ENCODE results near the gene AQP9. TPM values are rescaled to one million over a fixed set of nuclear protein-coding genes. Genes with fewer than 3 reads are reported as not detected.
"Not testable (repeated sequence)": the region's sequence is repeated elsewhere in the genome, so short reads cannot be mapped to it uniquely, and the experiment has no call there.

Gene AQP9
- polyA plus RNA-seq, 2 of the 4 experiments (the other 2 are of a cell fraction) = not detected

DNA sequence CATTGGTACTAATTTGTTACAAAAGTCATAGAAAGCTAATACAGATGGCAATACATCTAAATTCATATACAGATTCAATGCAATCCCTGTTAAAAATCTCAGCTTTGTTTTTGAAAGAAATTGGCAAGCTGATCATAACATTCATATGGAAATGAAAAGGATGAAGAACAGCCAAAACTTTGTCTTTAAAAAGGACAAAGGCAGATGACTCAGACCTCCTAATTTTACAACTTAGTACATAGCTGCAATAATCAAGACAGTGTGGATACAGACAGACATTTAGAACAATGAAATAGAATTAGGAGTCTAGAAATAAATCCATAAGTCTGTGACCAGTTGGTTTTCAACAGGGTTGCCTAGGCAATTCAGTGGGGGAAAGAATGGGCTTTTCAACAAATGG lies 63.3 kb downstream of the AQP9 start:
- no peaks in the 10 kb centered on the region for H3K9me3 ChIP-seq
- POLR2A ChIA-PET = no interaction called here
- H3K4me3 ChIP-seq = no peak overlapping the region
- no peaks in the 10 kb centered on the region for H3K4me1 ChIP-seq
- no peak for ATAC-seq
- no peak overlapping the region for H3K27ac ChIP-seq
- H3K4me2 ChIP-seq = no peak overlapping the region
- no peak for DNase-seq (ENCODE audit: low read depth in 1 of 2, low spot score in 1 of 2)
- peak; percentile 82 for FAIRE-seq
- CTCF ChIA-PET = interaction anchor here (1.1 to 2.3 kb wide), 2 partner anchors 10 to 19 kb away, joined by 3 to 11 read pairs; no protein-coding TSS in a partner anchor
- TF ChIP-seq BHLHE40 (IDR thresholded peaks at IDR 0.05; ENCODE audit: low read depth, low read length) (no peak), EP300 (IDR thresholded peaks at IDR 0.05) (no peak), HOXB13 (CRISPR knock-in tag; IDR thresholded peaks at IDR 0.05; ENCODE audit: low read depth) (no peak), KDM5A (IDR thresholded peaks at IDR 0.05) (no peak), EHF (CRISPR knock-in tag; IDR thresholded peaks at IDR 0.05) (no peak), RNF2 (IDR thresholded peaks at IDR 0.05; ENCODE audit: borderline replicate concordance, low read depth) (no peak), ZC3H11A (IDR thresholded peaks at IDR 0.05) (no peak), RARB (CRISPR knock-in tag; IDR thresholded peaks at IDR 0.05) (no peak), CBX2 (IDR thresholded peaks at IDR 0.05; ENCODE audit: borderline replicate concordance, low read depth) (no peak), ZSCAN20 (CRISPR knock-in tag; IDR thresholded peaks at IDR 0.05) (no peak), FOXS1 (CRISPR knock-in tag; IDR thresholded peaks at IDR 0.05) (no peak), MAZ (IDR thresholded peaks at IDR 0.05; ENCODE audit: borderline replicate concordance, low read depth, low read length) (no peak), HEYL (CRISPR knock-in tag; IDR thresholded peaks at IDR 0.05) (no peak), CEBPB (IDR thresholded peaks at IDR 0.05) (no peak), HOXA7 (CRISPR knock-in tag; IDR thresholded peaks at IDR 0.05) (no peak), EHMT2 (IDR thresholded peaks at IDR 0.05; ENCODE audit: low read depth) (no peak), MAFK (IDR thresholded peaks at IDR 0.05; ENCODE audit: partially characterized antibody) (no peak)
- TF ChIP-seq, protein P1, sequence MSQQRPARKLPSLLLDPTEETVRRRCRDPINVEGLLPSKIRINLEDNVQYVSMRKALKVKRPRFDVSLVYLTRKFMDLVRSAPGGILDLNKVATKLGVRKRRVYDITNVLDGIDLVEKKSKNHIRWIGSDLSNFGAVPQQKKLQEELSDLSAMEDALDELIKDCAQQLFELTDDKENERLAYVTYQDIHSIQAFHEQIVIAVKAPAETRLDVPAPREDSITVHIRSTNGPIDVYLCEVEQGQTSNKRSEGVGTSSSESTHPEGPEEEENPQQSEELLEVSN (IDR thresholded peaks at IDR 0.05; ENCODE audit: borderline replicate concordance, low read depth) = no peak
- TF ChIP-seq, protein P2, sequence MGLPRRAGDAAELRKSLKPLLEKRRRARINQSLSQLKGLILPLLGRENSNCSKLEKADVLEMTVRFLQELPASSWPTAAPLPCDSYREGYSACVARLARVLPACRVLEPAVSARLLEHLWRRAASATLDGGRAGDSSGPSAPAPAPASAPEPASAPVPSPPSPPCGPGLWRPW (IDR thresholded peaks at IDR 0.05) = no peak

DNA sequence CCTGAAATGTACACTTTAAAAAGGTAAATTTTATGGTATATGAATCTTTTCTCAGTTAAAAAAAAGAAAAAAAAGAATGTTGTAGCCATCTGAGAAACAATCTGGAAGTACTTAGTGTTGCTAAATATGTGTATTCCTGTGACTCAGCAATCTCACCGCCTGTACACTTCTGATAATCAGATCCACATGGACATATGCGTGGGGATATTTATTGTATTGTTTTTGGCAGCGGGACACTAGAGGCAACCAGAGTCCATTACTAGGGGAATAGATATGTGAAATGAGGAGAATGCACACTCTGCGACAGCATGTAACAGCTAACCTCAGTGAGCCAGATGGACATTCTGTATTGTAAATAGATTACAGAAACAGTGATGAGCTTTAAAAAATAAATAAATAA lies 65.4 kb downstream of the AQP9 start:
- peak; percentile 35 for TF ChIP-seq MAFK (IDR thresholded peaks at IDR 0.05; ENCODE audit: partially characterized antibody)
- TF ChIP-seq, protein P3, sequence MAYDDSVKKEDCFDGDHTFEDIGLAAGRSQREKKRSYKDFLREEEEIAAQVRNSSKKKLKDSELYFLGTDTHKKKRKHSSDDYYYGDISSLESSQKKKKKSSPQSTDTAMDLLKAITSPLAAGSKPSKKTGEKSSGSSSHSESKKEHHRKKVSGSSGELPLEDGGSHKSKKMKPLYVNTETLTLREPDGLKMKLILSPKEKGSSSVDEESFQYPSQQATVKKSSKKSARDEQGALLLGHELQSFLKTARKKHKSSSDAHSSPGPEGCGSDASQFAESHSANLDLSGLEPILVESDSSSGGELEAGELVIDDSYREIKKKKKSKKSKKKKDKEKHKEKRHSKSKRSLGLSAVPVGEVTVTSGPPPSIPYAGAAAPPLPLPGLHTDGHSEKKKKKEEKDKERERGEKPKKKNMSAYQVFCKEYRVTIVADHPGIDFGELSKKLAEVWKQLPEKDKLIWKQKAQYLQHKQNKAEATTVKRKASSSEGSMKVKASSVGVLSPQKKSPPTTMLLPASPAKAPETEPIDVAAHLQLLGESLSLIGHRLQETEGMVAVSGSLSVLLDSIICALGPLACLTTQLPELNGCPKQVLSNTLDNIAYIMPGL (CRISPR knock-in tag; IDR thresholded peaks at IDR 0.05; ENCODE audit: borderline replicate concordance) = no peak
- FAIRE-seq (no peak), DNase-seq (ENCODE audit: low read depth in 1 of 2, low spot score in 1 of 2) (no peak), ATAC-seq (no peak)
- H3K27ac ChIP-seq = no peak overlapping the region
- H3K4me1 ChIP-seq = no peaks in the 10 kb centered on the region
- H3K9me3 ChIP-seq = no peaks in the 10 kb centered on the region
- CTCF ChIA-PET = interaction anchor here (1.0 kb wide), 1 partner anchor 12 kb away, joined by 3 read pairs; no protein-coding TSS in a partner anchor
- POLR2A ChIA-PET = no interaction called here
- no peak overlapping the region for H3K4me2 ChIP-seq
- H3K4me3 ChIP-seq = no peak overlapping the region
- WGBS (ENCODE audit: missing lambda C conversion rate) = 78% methylated on average over 4 of the region's 4 CpGs

DNA sequence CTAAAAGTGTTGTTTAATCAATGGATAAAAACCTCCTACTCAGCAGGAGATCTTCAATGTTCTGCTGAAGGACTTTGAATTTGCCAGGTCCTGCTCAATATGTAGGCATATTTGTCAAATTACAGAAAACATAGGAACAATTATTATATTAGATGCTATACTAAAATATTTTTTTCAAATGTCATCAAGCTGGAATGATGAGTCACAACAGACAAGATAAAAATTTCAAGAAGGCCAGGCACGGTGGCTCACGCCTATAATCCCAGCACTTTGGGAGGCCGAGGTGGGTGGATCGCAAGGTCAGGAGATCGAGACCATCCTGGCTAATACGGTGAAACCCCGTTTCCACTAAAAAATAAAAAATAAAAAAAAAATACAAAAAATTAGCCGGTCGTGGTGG lies 68.0 kb downstream of the AQP9 start:
- Histone ChIP-seq H3K9me3 (no peaks in the 10 kb centered on the region), H3K4me3 (no peak overlapping the region), H3K4me1 (no peaks in the 10 kb centered on the region), H3K27ac (no peak overlapping the region), H3K4me2 (no peak overlapping the region)
- DNase-seq (ENCODE audit: low read depth in 1 of 2, low spot score in 1 of 2) (no peak), ATAC-seq (no peak), FAIRE-seq (no peak)
- ChIA-PET CTCF (interaction anchor here (0.6 to 1.9 kb wide), 3 partner anchors 22 to 473 kb away, joined by 3 to 6 read pairs (median 5); no protein-coding TSS in a partner anchor), POLR2A (no interaction called here)
- TF ChIP-seq NFE2L2 (conservative IDR thresholded peaks at IDR 0.05; ENCODE audit: low read length) (no peak), TP53 (CRISPR knock-in tag; IDR thresholded peaks at IDR 0.05) (no peak), CHD2 (IDR thresholded peaks at IDR 0.05; ENCODE audit: low read length, partially characterized antibody) (no peak), HEYL (CRISPR knock-in tag; IDR thresholded peaks at IDR 0.05) (no peak), SREBF2 (IDR thresholded peaks at IDR 0.05) (no peak), RCOR1 (IDR thresholded peaks at IDR 0.05; ENCODE audit: low read depth, low read length) (no peak)
- TF ChIP-seq, protein P4, sequence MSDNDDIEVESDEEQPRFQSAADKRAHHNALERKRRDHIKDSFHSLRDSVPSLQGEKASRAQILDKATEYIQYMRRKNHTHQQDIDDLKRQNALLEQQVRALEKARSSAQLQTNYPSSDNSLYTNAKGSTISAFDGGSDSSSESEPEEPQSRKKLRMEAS (IDR thresholded peaks at IDR 0.05) = no peak
- WGBS (ENCODE audit: missing lambda C conversion rate) = 80% methylated on average over 9 of the region's 9 CpGs

DNA sequence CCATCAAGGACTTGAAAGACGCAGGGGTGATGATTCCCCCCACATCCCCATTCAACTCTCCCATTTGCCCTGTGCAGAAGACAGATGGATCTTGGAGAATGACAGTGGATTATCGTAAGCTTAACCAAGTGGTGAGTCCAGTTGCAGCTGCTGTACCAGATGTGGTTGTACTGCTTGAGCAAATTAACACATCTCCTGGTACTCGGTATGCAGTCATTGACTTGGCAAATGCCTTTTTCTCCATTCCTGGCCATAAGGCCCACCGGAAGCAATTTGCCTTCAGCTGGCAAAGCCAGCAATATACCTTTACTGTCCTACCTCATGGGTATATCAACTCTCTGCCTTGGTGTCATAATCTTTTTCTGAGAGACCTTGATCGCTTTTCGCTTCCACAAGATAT lies 70.0 kb downstream of the AQP9 start:
- ATAC-seq; H3K4me3 ChIP-seq; FAIRE-seq; H3K9me3 ChIP-seq; DNase-seq (ENCODE audit: low read depth in 1 of 2, low spot score in 1 of 2); H3K4me2 ChIP-seq; H3K4me1 ChIP-seq; H3K27ac ChIP-seq; POLR2A ChIA-PET: not testable (repeated sequence)
- 89% methylated on average over 6 of the region's 6 CpGs for WGBS (ENCODE audit: missing lambda C conversion rate)
- CTCF ChIA-PET = interaction anchor here (1.2 kb wide), 1 partner anchor 20 kb away, joined by 5 read pairs; no protein-coding TSS in a partner anchor

DNA sequence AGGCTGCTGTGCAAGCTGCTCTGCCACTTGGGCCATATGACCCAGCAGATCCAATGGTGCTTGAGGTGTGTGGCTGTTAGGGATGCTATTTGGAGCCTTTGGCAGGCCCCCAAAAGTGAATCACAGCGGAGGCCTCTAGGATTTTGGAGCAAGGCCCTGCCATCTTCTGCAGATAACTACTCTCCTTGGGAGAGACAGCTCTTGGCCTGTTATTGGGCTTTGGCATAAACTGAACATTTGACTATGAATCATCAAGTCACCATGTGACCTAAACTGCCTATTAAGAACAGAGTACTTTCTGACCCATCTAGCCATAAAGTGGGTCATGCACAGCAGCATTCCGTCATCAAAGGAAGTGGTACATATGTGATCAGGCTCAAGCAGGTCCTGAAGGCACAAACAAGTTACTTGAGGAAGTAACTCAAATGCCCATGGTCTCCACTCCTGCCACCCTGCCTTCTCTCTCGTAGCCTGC lies 70.9 kb downstream of the AQP9 start:
- 84% methylated on average over 3 of the region's 3 CpGs for WGBS (ENCODE audit: missing lambda C conversion rate)
- FAIRE-seq; ATAC-seq; H3K4me1 ChIP-seq; POLR2A ChIA-PET; H3K27ac ChIP-seq; H3K4me3 ChIP-seq; H3K9me3 ChIP-seq; DNase-seq (ENCODE audit: low read depth in 1 of 2, low spot score in 1 of 2); H3K4me2 ChIP-seq; CTCF ChIA-PET: not testable (repeated sequence)
